HepG2 (cell line): ENCODE results near the gene GP9. TPM values are rescaled to one million over a fixed set of nuclear protein-coding genes. Genes with fewer than 3 reads are reported as not detected.

Experiments
- ATAC-seq: fragments of 200-7000 bp; cut with Tn5 transposase; 3 replicates; pipeline ENCODE4 v1.9.1; 2020; ENCODE audit warnings: mild to moderate bottlenecking, moderate library complexity
- BruUV-seq: library from RNA; stranded (reverse); fragments of 400-500 nt; replicated peaks from 2 replicates; lab custom pipeline; 2021; lab: Mats Ljungman, UMichigan
- CTCF ChIA-PET: fragments of 300-600 bp; formaldehyde crosslinking; extraction: SDS; loops from one replicate; lab custom pipeline; 2021; ENCODE audit warnings: low total read pairs, inconsistent platforms, low intra/inter-chr PET ratio; lab: Yijun Ruan, JAX
- POLR2A ChIA-PET: fragments of 350-600 bp; sonication (Branson Sonifier 250); formaldehyde crosslinking; loops from one replicate; lab custom pipeline; 2020; ENCODE audit warnings: antibody characterized with exemption, inconsistent platforms; lab: Yijun Ruan, JAX
- DNase-seq: peaks from one replicate; pipeline ENCODE4 v3.0.0-alpha.2; 2015; ENCODE audit warnings: low spot score
- FAIRE-seq: peaks from 3 replicates; lab custom pipeline; 2011; peaks lifted over from hg19 to GRCh38; lab: Jason Lieb, UNC
- H2AFZ ChIP-seq: one replicate; pipeline ENCODE4 v1.6.1; 2011; ENCODE audit warnings: low read length, inconsistent platforms
- H3K27ac ChIP-seq: fragments of 300-600 bp; 3 replicates; pipeline ENCODE4 v1.8.0; 2011; ENCODE audit warnings: mixed run types, mild to moderate bottlenecking, mixed read lengths, low read length, inconsistent platforms; ENCODE audit not compliant: insufficient read depth; ENCODE audit errors: extremely low read length
- H3K27me3 ChIP-seq, 2 experiments: fragments of 200-600 bp in 1 of 2; 2 replicates in 1 of 2; 3 replicates in 1 of 2; pipeline versions ENCODE4 v1.6.0 to v1.8.0; 2011; ENCODE audit warnings: low read length in 2 of 2, mild to moderate bottlenecking in 2 of 2, moderate library complexity in 2 of 2, inconsistent platforms in 1 of 2; ENCODE audit not compliant: insufficient read depth in 2 of 2, control insufficient read depth in 1 of 2
- H3K36me3 ChIP-seq, 2 experiments: fragments of 200-600 bp in 1 of 2; replicated peaks in 1 of 2; 2 replicates in 1 of 2; 3 replicates in 1 of 2; pipeline versions ENCODE4 v1.5.1 to v1.8.0; 2011; ENCODE audit warnings: low read length in 2 of 2, inconsistent platforms in 1 of 2; ENCODE audit not compliant: insufficient read depth in 2 of 2, control insufficient read depth in 1 of 2
- H3K4me1 ChIP-seq: 2 replicates; pipeline ENCODE4 v1.5.1; 2012; ENCODE audit warnings: low read length, inconsistent platforms; ENCODE audit not compliant: insufficient read depth
- H3K4me2 ChIP-seq: 2 replicates; pipeline ENCODE4 v1.6.0; 2011; ENCODE audit warnings: low read depth, low read length, inconsistent platforms
- H3K4me3 ChIP-seq, 3 experiments: fragments of 200-600 bp in 1 of 3; sonication (generic), shearing (Covaris generic) in 1 of 3; replicated peaks in 1 of 3; 2 replicates each; pipeline ENCODE4 v1.5.1; 2011 to 2016; ENCODE audit warnings: low read length in 3 of 3, inconsistent platforms in 2 of 3, low read depth in 2 of 3, mild to moderate bottlenecking in 2 of 3, control low read depth in 1 of 3, mixed read lengths in 1 of 3; ENCODE audit not compliant: insufficient read depth in 1 of 3
- H3K79me2 ChIP-seq: one replicate; pipeline ENCODE4 v1.6.1; 2011; ENCODE audit warnings: low read length, inconsistent platforms; ENCODE audit not compliant: insufficient read depth
- H3K9ac ChIP-seq: 2 replicates; pipeline ENCODE4 v1.6.0; 2011; ENCODE audit warnings: mild to moderate bottlenecking, low read depth, low read length, inconsistent platforms; ENCODE audit not compliant: insufficient read depth
- H3K9me3 ChIP-seq: 2 replicates; pipeline ENCODE4 v1.5.1; 2012; ENCODE audit warnings: mild to moderate bottlenecking, low read length
- H4K20me1 ChIP-seq: 2 replicates; pipeline ENCODE4 v1.6.0; 2011; ENCODE audit warnings: inconsistent platforms, mild to moderate bottlenecking, low read length, moderate library complexity; ENCODE audit not compliant: insufficient read depth
- ARID2 ChIP-seq: sonication (generic); formaldehyde crosslinking; IDR thresholded peaks from 2 replicates; pipeline ENCODE4 v1.8.1; 2022; ENCODE audit warnings: mild to moderate bottlenecking, missing genetic modification reagents, borderline replicate concordance
- KDM5A ChIP-seq: fragments of 200-600 bp; sonication (generic); IDR thresholded peaks from 2 replicates; pipeline ENCODE4 v1.7.0; 2018; ENCODE audit warnings: antibody characterized with exemption, mild to moderate bottlenecking, low read length, borderline replicate concordance
- MED13 ChIP-seq: sonication (generic); formaldehyde crosslinking; IDR thresholded peaks from 2 replicates; pipeline ENCODE4 v1.5.0; 2020; ENCODE audit warnings: missing genetic modification reagents
- MLLT10 ChIP-seq: sonication (generic); formaldehyde crosslinking; IDR thresholded peaks from 2 replicates; pipeline ENCODE4 v1.4.0; 2020; ENCODE audit warnings: missing genetic modification reagents
- NR2F2 ChIP-seq: IDR thresholded peaks from 2 replicates; pipeline ENCODE4 v1.6.1; 2012; ENCODE audit warnings: low read depth, inconsistent platforms, borderline replicate concordance
- NR3C1 ChIP-seq: sonication (generic); formaldehyde crosslinking; IDR thresholded peaks from 2 replicates; pipeline ENCODE4 v1.4.0; 2020; ENCODE audit warnings: missing genetic modification reagents
- POLR2AphosphoS2 ChIP-seq: IDR thresholded peaks from 2 replicates; pipeline ENCODE4 v1.6.1; 2011; ENCODE audit warnings: low read depth, low read length, improper control_type of control experiment
- RBM39 ChIP-seq: fragments of 200-400 bp; formaldehyde crosslinking; IDR thresholded peaks from one replicate; pipeline ENCODE4 v1.6.1; 2018; ENCODE audit warnings: antibody characterized with exemption, mild to moderate bottlenecking, low read depth, low read length; ENCODE audit not compliant: poor library complexity, severe bottlenecking
- RNF2 ChIP-seq: fragments of 450-650 bp; conservative IDR thresholded peaks from 2 replicates; pipeline ENCODE4 v1.6.1; 2016; ENCODE audit warnings: low read depth
- TMF1 ChIP-seq: sonication (generic); formaldehyde crosslinking; IDR thresholded peaks from 2 replicates; pipeline ENCODE4 v1.8.1; 2022; ENCODE audit warnings: low read depth, missing genetic modification reagents
- TRAFD1 ChIP-seq: sonication (generic); formaldehyde crosslinking; IDR thresholded peaks from 2 replicates; pipeline ENCODE4 v1.5.1; 2020; ENCODE audit warnings: missing genetic modification reagents, mild to moderate bottlenecking, borderline replicate concordance
- ZNF234 ChIP-seq: sonication (generic); formaldehyde crosslinking; conservative IDR thresholded peaks from 2 replicates; pipeline ENCODE4 v1.5.1; 2020; ENCODE audit warnings: mild to moderate bottlenecking, missing genetic modification reagents
- ZNF253 ChIP-seq: sonication (generic); formaldehyde crosslinking; IDR thresholded peaks from 2 replicates; pipeline ENCODE4 v1.8.0; 2022; ENCODE audit warnings: mild to moderate bottlenecking, missing genetic modification reagents, borderline replicate concordance
- ZNF33A ChIP-seq: sonication (generic); formaldehyde crosslinking; IDR thresholded peaks from 2 replicates; pipeline ENCODE4 v1.5.1; 2020; ENCODE audit warnings: missing genetic modification reagents, mild to moderate bottlenecking, moderate library complexity, borderline replicate concordance
- WGBS: methylation state at CpG from one replicate; pipeline ENCODE4 v1.1.6; 2017; ENCODE audit warnings: low lambda C conversion rate; 5-methylcytosine and 5-hydroxymethylcytosine counted together
- in situ Hi-C: cut with HindIII; loops from 2 replicates; pipeline ENCODE4 v1.10.0; 2017; ENCODE audit warnings: low pct_unique_long_range_greater_than_20kb; ENCODE audit not compliant: extremely low pct_ligation_motif_present
- intact Hi-C: fragments of 100-400 bp; cut with micrococcal nuclease; formaldehyde crosslinking; loops from one replicate; pipeline ENCODE4 v1.10.0; 2022; ENCODE audit not compliant: unreplicated experiment
- polyA plus RNA-seq, 8 experiments: library from polyadenylated mRNA; depleted of rRNA in 3 of 8; stranded (reverse) in 7 of 8; unstranded in 1 of 8; fragments of >200 nt; fragmentation: Illumina TruSeq in 4 of 8; extraction: Trizol in 4 of 8; gene quantifications; 2 replicates each; pipeline versions ENCODE4 v1.2.1 to v1.2.3, GENCODE V29; 2011 to 2016; ENCODE audit warnings: low read depth in 4 of 8, missing spikeins in 1 of 8, mixed read lengths in 1 of 8; ENCODE audit not compliant: insufficient read depth in 1 of 8
- total RNA-seq, 5 experiments: library from RNA; depleted of rRNA; stranded (reverse); fragments of >200 nt; fragmentation: Illumina TruSeq; extraction: Trizol; gene quantifications; 2 replicates each; pipeline ENCODE4 v1.2.3, GENCODE V29; 2016; ENCODE audit warnings: low read depth in 1 of 5

GP9 gene
- total and polyA plus RNA-seq, 2 of the 13 experiments (the other 11 are each of a cell fraction or from before 2014, with no cell fraction given): not detected

GRCh38 chr3:129051871-129052340, 8.7 kb upstream of the GP9 start:
- no TSS peak for BruUV-seq
- Histone ChIP-seq H3K9me3 (peaks cover 7% of the 10 kb centered on the region; the same call in 1 of the 2 replicates), H3K36me3 (no peaks in the 10 kb centered on the region), H3K27ac (no peak overlapping the region), H3K27me3 (0 out of 5 replicates have a peak, but pooled peaks cover 1 to 9% of the 10 kb centered on the region in 2 experiments), H3K79me2 (no peaks in the 10 kb centered on the region), H3K4me3 (no peak overlapping the region), H3K4me1 (peaks cover 52% of the 10 kb centered on the region), H4K20me1 (no peaks in the 10 kb centered on the region), H3K9ac (no peak overlapping the region), H3K4me2 (no peak overlapping the region), H2AFZ (no peak overlapping the region)
- in situ Hi-C loops: no loop called here
- WGBS: 5% methylated on average over 3 of the region's 5 CpGs
- no peak for DNase-seq
- intact Hi-C loops: loop anchor here (5.0 kb wide), 1 partner anchor 65 kb away; no protein-coding TSS in a partner anchor
- no peak for ATAC-seq
- TF ChIP-seq TRAFD1 (CRISPR knock-in tag) (no peak), ZNF33A (CRISPR knock-in tag) (no peak), TMF1 (CRISPR knock-in tag) (no peak), ZNF234 (CRISPR knock-in tag) (no peak), ARID2 (CRISPR knock-in tag) (no peak), KDM5A (no peak), MED13 (CRISPR knock-in tag) (no peak), MLLT10 (CRISPR knock-in tag) (no peak), NR2F2 (no peak), ZNF253 (CRISPR knock-in tag) (no peak), NR3C1 (CRISPR knock-in tag) (no peak), RNF2 (no peak), POLR2AphosphoS2 (no peak), RBM39 (no peak)
- ChIA-PET POLR2A (interaction anchor here (1.1 kb wide), 1 partner anchor 197 kb away, joined by 3 read pairs; the partner anchor contains the start of gene COPG1), CTCF (no interaction called here)
- FAIRE-seq: no peak
